Progenitor cell of endocrine pancreas (in vitro differentiated cells): ENCODE results near the gene FARS2. TPM values are rescaled to one million over a fixed set of nuclear protein-coding genes. Genes with fewer than 3 reads are reported as not detected.

Experiments used
- DNase-seq: peaks from one replicate; pipeline ENCODE4 v3.0.0; 2021; ENCODE audit warnings: low spot score; ENCODE audit not compliant: unreplicated experiment
- H3K27ac Mint-ChIP-seq: 2 replicates; pipeline ENCODE4 v1.8.0; 2021; ENCODE audit warnings: mild to moderate bottlenecking, moderate library complexity, mixed read lengths
- H3K27me3 Mint-ChIP-seq: 2 replicates; pipeline ENCODE4 v1.8.0; 2021; ENCODE audit warnings: mixed read lengths
- H3K36me3 Mint-ChIP-seq: 2 replicates; pipeline ENCODE4 v1.8.0; 2022; ENCODE audit warnings: mixed read lengths; ENCODE audit not compliant: insufficient read depth
- H3K4me1 Mint-ChIP-seq: 2 replicates; pipeline ENCODE4 v1.8.0; 2021; ENCODE audit warnings: low read depth, mixed read lengths
- H3K4me3 Mint-ChIP-seq: 2 replicates; pipeline ENCODE4 v1.8.0; 2021; ENCODE audit warnings: low read depth, mild to moderate bottlenecking, moderate library complexity, mixed read lengths
- H3K9me3 Mint-ChIP-seq: 2 replicates; pipeline ENCODE4 v1.8.0; 2021; ENCODE audit warnings: low read depth, mixed read lengths
- total RNA-seq: library from RNA; stranded (reverse); gene quantifications from 2 replicates; pipeline ENCODE4 v1.2.1, GENCODE V29; 2021
- TF ChIP-seq, protein P1 (sequence below): fragments of 200-600 bp; sonication (generic); IDR thresholded peaks from one replicate; pipeline ENCODE4 v1.5.0; 2021; ENCODE audit warnings: antibody characterized with exemption, mild to moderate bottlenecking; ENCODE audit not compliant: unreplicated experiment

The FARS2 gene
- total RNA-seq, 1 donor from 2014 or later: 20.8 TPM

DNA sequence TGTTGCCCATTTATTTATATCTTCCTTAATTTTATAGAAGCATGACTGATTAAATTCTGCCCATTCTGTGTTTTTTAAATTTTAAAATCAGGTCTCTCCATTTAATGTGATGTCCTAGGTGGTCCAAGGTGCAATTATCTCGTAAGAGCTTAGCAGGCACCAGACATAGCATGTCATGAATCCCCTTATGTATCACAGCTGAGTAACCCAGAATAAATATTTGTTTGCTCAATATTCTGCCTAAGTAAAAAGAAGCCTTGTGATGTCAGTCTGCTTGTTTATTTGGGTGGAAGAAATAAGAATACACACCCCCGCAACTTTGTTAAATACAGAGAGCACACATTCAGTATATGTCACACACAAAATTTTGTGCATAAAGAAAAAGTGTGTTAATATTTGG, 211.3 kb downstream of the FARS2 start:
- TF ChIP-seq, protein P1, sequence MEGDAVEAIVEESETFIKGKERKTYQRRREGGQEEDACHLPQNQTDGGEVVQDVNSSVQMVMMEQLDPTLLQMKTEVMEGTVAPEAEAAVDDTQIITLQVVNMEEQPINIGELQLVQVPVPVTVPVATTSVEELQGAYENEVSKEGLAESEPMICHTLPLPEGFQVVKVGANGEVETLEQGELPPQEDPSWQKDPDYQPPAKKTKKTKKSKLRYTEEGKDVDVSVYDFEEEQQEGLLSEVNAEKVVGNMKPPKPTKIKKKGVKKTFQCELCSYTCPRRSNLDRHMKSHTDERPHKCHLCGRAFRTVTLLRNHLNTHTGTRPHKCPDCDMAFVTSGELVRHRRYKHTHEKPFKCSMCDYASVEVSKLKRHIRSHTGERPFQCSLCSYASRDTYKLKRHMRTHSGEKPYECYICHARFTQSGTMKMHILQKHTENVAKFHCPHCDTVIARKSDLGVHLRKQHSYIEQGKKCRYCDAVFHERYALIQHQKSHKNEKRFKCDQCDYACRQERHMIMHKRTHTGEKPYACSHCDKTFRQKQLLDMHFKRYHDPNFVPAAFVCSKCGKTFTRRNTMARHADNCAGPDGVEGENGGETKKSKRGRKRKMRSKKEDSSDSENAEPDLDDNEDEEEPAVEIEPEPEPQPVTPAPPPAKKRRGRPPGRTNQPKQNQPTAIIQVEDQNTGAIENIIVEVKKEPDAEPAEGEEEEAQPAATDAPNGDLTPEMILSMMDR: no peak
- no peak for DNase-seq
- Mint-ChIP-seq H3K9me3 (no peaks in the 10 kb centered on the region), H3K4me1 (peaks cover 1% of the 10 kb centered on the region), H3K4me3 (no peak overlapping the region), H3K27ac (no peak overlapping the region), H3K36me3 (no peaks in the 10 kb centered on the region), H3K27me3 (no peaks in the 10 kb centered on the region)

- no peak for DNase-seq
- Mint-ChIP-seq H3K9me3 (no peaks in the 10 kb centered on the region), H3K4me3 (no peak overlapping the region), H3K4me1 (peaks cover 1% of the 10 kb centered on the region), H3K27ac (no peak overlapping the region), H3K36me3 (no peaks in the 10 kb centered on the region), H3K27me3 (no peaks in the 10 kb centered on the region)
- TF ChIP-seq, protein P1: no peak
Observed at GRCh38 chr6:5475779-5476178, 214.5 kb downstream of the FARS2 start.

DNA sequence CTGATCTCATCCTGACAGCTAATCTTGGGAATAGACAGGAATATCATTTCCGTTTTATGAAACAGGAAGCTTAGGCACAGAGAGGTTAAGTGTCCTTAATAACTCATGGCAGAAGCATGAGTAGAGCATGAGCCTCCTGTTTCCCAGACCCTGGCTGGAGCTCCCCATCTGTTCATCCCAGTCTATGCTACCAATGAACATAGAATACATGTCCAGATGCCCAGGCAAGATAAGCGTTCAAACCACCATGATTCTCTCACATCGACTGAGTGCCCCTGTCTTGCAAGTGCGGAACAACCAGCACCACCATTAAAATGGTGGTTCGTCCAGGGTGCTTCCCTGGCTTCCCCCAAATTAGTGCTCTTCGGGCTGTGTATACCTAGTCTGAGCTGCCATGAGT, 217.1 kb downstream of the FARS2 start:
- Mint-ChIP-seq H3K36me3 (no peaks in the 10 kb centered on the region), H3K27me3 (no peaks in the 10 kb centered on the region), H3K4me1 (no peaks in the 10 kb centered on the region), H3K27ac (no peak overlapping the region), H3K4me3 (no peak overlapping the region), H3K9me3 (no peaks in the 10 kb centered on the region)
- DNase-seq: no peak
- TF ChIP-seq, protein P1: no peak

DNA sequence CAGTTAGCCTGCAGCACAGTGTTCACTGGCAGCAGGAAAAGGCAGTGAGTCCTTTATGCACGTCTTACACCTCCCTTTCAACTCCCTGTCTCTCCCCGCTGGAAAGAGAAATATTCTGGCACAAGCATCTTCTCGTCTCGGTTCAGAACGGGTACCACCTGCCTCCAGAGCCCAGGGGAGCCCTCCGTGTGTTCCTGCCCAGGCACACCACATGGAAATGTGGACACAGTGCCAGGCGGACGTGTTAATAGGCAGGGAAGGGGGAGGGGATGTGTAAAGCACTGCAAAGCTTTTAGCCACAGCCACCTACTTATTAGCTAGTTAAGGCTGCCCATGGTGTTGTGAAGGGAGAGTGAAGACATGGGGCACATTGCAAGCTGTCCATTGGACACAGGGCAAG, 219.7 kb downstream of the FARS2 start:
- Mint-ChIP-seq H3K9me3 (no peaks in the 10 kb centered on the region), H3K27ac (no peak overlapping the region), H3K4me3 (no peak overlapping the region), H3K27me3 (no peaks in the 10 kb centered on the region), H3K36me3 (no peaks in the 10 kb centered on the region), H3K4me1 (no peaks in the 10 kb centered on the region)
- DNase-seq: no peak
- TF ChIP-seq, protein P1: no peak

DNA sequence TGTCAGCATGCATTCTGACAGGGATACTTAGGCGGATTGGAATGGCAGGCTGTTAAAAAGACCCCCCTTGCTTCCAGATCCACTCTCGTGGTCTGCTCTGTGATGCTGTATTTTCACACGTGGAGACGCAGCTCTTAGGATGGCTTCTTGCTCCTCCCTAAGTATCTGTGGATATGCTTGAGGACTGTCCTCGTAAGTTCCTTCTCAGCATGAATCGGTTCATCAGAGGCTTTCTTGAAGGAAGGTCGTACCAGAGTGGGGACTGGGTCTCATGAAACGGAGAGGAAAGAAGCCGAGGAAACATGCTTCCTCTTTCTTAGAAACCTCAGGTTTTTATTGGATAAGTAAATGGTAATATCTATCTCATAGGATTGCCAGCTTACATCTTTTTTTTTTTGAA, 220.4 kb downstream of the FARS2 start:
- TF ChIP-seq, protein P1: no peak
- no peak overlapping the region for H3K27ac Mint-ChIP-seq
- no peak for DNase-seq

More for the DNA sequence above, 220.4 kb downstream of the FARS2 start:
- Mint-ChIP-seq H3K36me3 (no peaks in the 10 kb centered on the region), H3K4me3 (no peak overlapping the region), H3K27me3 (no peaks in the 10 kb centered on the region), H3K4me1 (peaks cover 2% of the 10 kb centered on the region), H3K9me3 (no peaks in the 10 kb centered on the region)
